IMR-90 (cell line): ENCODE results near the gene PAX1.

ENCODE experiments used
- POLR2A ChIP-seq: IDR thresholded peaks from 2 replicates; pipeline ENCODE4 v1.6.1; 2012; ENCODE audit warnings: mild to moderate bottlenecking, low read depth, low read length
- RFX5 ChIP-seq: IDR thresholded peaks from 2 replicates; pipeline ENCODE4 v1.8.0; 2012; ENCODE audit warnings: low read depth, mild to moderate bottlenecking, low read length, moderate library complexity
- TF ChIP-seq, protein P1 (sequence below): conservative IDR thresholded peaks from 2 replicates; pipeline ENCODE4 v1.5.1; 2012; ENCODE audit warnings: mild to moderate bottlenecking, low read depth, low read length, improper control_type of control experiment

GRCh38 chr20:21707999-21708737 lies 2.7 kb downstream of the PAX1 start:
- TF ChIP-seq, protein P1, sequence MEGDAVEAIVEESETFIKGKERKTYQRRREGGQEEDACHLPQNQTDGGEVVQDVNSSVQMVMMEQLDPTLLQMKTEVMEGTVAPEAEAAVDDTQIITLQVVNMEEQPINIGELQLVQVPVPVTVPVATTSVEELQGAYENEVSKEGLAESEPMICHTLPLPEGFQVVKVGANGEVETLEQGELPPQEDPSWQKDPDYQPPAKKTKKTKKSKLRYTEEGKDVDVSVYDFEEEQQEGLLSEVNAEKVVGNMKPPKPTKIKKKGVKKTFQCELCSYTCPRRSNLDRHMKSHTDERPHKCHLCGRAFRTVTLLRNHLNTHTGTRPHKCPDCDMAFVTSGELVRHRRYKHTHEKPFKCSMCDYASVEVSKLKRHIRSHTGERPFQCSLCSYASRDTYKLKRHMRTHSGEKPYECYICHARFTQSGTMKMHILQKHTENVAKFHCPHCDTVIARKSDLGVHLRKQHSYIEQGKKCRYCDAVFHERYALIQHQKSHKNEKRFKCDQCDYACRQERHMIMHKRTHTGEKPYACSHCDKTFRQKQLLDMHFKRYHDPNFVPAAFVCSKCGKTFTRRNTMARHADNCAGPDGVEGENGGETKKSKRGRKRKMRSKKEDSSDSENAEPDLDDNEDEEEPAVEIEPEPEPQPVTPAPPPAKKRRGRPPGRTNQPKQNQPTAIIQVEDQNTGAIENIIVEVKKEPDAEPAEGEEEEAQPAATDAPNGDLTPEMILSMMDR, result no peak
- TF ChIP-seq POLR2A (no peak), RFX5 (no peak)
